IMR-90 (cell line): ENCODE measurements around the gene FANCE. TPM values are rescaled to one million over a fixed set of nuclear protein-coding genes. Genes with fewer than 3 reads are reported as not detected.

Source experiments
- ATAC-seq: fragments of 200-7000 bp; cut with Tn5 transposase; 2 replicates; pipeline ENCODE4 v1.9.1; 2020; ENCODE audit warnings: low read depth, mild to moderate bottlenecking, moderate library complexity
- BruUV-seq: library from RNA; stranded (reverse); fragments of 400-500 nt; replicated peaks from 2 replicates; lab custom pipeline; 2021; lab: Mats Ljungman, UMichigan
- CTCF ChIA-PET: fragments of 300-600 bp; formaldehyde crosslinking; extraction: SDS; loops from one replicate; lab custom pipeline; 2021; ENCODE audit warnings: antibody characterized with exemption; lab: Yijun Ruan, JAX
- POLR2A ChIA-PET: fragments of 300-600 bp; sonication (Branson Sonifier 250); formaldehyde crosslinking; loops from one replicate; lab custom pipeline; 2022; ENCODE audit warnings: antibody characterized with exemption; ENCODE audit not compliant: unreplicated experiment; lab: Charles Lee
- DNase-seq: peaks from one replicate; pipeline ENCODE4 v3.0.0; 2013
- H2AFZ ChIP-seq: replicated peaks from 2 replicates; pipeline ENCODE3; 2013; ENCODE audit warnings: low read length, mild to moderate bottlenecking; ENCODE audit not compliant: poor library complexity
- H2AK5ac ChIP-seq: 2 replicates; pipeline ENCODE4 v1.6.1; 2013; ENCODE audit warnings: low read depth, low read length, inconsistent platforms
- H2AK9ac ChIP-seq: replicated peaks from 2 replicates; pipeline ENCODE3; 2013; ENCODE audit warnings: mild to moderate bottlenecking, low read depth, low read length, moderate library complexity; ENCODE audit not compliant: poor library complexity
- H2BK120ac ChIP-seq: 2 replicates; pipeline ENCODE4 v1.6.1; 2013; ENCODE audit warnings: low read depth, low read length, inconsistent platforms
- H2BK15ac ChIP-seq: 3 replicates; pipeline ENCODE4 v1.6.1; 2013; ENCODE audit warnings: low read depth, low read length, inconsistent platforms
- H2BK20ac ChIP-seq: 2 replicates; pipeline ENCODE4 v1.6.1; 2013; ENCODE audit warnings: low read depth, mild to moderate bottlenecking, inconsistent platforms, low read length, moderate library complexity
- H2BK5ac ChIP-seq: 2 replicates; pipeline ENCODE4 v1.6.1; 2013; ENCODE audit warnings: mild to moderate bottlenecking, low read depth, low read length, inconsistent platforms; ENCODE audit not compliant: poor library complexity, severe bottlenecking
- H3K14ac ChIP-seq: replicated peaks from 2 replicates; pipeline ENCODE4 v1.6.1; 2013; ENCODE audit warnings: low read depth, low read length, inconsistent platforms
- H3K18ac ChIP-seq: 2 replicates; pipeline ENCODE4 v1.6.1; 2013; ENCODE audit warnings: low read depth, low read length, control low read depth
- H3K23ac ChIP-seq: 2 replicates; pipeline ENCODE4 v1.6.1; 2013; ENCODE audit warnings: low read depth, low read length, inconsistent platforms
- H3K27ac ChIP-seq: 2 replicates; pipeline ENCODE4 v1.5.1; 2013; ENCODE audit warnings: mild to moderate bottlenecking, control low read depth, low read length; ENCODE audit not compliant: insufficient read depth
- H3K27me3 ChIP-seq: 2 replicates; pipeline ENCODE4 v1.6.1; 2013; ENCODE audit warnings: low read length; ENCODE audit not compliant: control insufficient read depth, insufficient read depth
- H3K36me3 ChIP-seq: 2 replicates; pipeline ENCODE4 v1.6.1; 2013; ENCODE audit warnings: low read length, mixed read lengths; ENCODE audit not compliant: control insufficient read depth, insufficient read depth
- H3K4ac ChIP-seq: 2 replicates; pipeline ENCODE4 v1.6.1; 2013; ENCODE audit warnings: low read depth, low read length, inconsistent platforms
- H3K4me1 ChIP-seq: 2 replicates; pipeline ENCODE4 v1.6.1; 2013; ENCODE audit warnings: low read length, mixed read lengths; ENCODE audit not compliant: control insufficient read depth, insufficient read depth
- H3K4me2 ChIP-seq: 2 replicates; pipeline ENCODE4 v1.6.1; 2013; ENCODE audit warnings: low read depth, mild to moderate bottlenecking, control low read depth, low read length, moderate library complexity
- H3K4me3 ChIP-seq: 2 replicates; pipeline ENCODE4 v1.5.1; 2013; ENCODE audit warnings: low read depth, mild to moderate bottlenecking, control low read depth, low read length, moderate library complexity; ENCODE audit not compliant: insufficient read depth
- H3K56ac ChIP-seq: 2 replicates; pipeline ENCODE4 v1.6.1; 2013; ENCODE audit warnings: low read length, inconsistent platforms; ENCODE audit not compliant: insufficient read depth; ENCODE audit errors: extremely low read depth
- H3K79me1 ChIP-seq, 2 experiments: 2 replicates each; pipeline ENCODE4 v1.6.1; 2013; ENCODE audit warnings: low read length in 2 of 2, inconsistent platforms in 1 of 2, low read depth in 1 of 2
- H3K9ac ChIP-seq: 2 replicates; pipeline ENCODE4 v1.6.1; 2013; ENCODE audit warnings: low read depth, low read length, control low read depth
- H3K9me1 ChIP-seq: 2 replicates; pipeline ENCODE4 v1.6.1; 2013; ENCODE audit warnings: low read length, inconsistent platforms; ENCODE audit not compliant: insufficient read depth
- H3K9me3 ChIP-seq: 2 replicates; pipeline ENCODE4 v1.6.1; 2013; ENCODE audit warnings: low read length; ENCODE audit not compliant: control insufficient read depth, insufficient read depth
- H4K20me1 ChIP-seq: 2 replicates; pipeline ENCODE4 v1.6.1; 2013; ENCODE audit warnings: low read length, inconsistent platforms; ENCODE audit not compliant: insufficient read depth
- H4K5ac ChIP-seq: 2 replicates; pipeline ENCODE4 v1.6.1; 2013; ENCODE audit warnings: mild to moderate bottlenecking, low read depth, low read length, control low read depth
- H4K8ac ChIP-seq, 2 experiments: 2 replicates each; pipeline ENCODE4 v1.6.1; 2013; ENCODE audit warnings: low read depth in 2 of 2, low read length in 2 of 2, control low read depth in 1 of 2, inconsistent platforms in 1 of 2
- H4K91ac ChIP-seq: 2 replicates; pipeline ENCODE4 v1.6.1; 2013; ENCODE audit warnings: low read depth, low read length, inconsistent platforms; ENCODE audit not compliant: insufficient read depth
- BHLHE40 ChIP-seq: fragments of 150-350 bp; IDR thresholded peaks from 2 replicates; pipeline ENCODE4 v1.6.1; 2016; ENCODE audit warnings: mild to moderate bottlenecking, low read depth, low read length
- CEBPB ChIP-seq: IDR thresholded peaks from 2 replicates; pipeline ENCODE4 v1.6.1; 2012; ENCODE audit warnings: low read depth, low read length, improper control_type of control experiment
- CHD1 ChIP-seq: IDR thresholded peaks from 2 replicates; pipeline ENCODE4 v1.6.1; 2012; ENCODE audit warnings: low read depth, low read length, improper control_type of control experiment
- CTCF ChIP-seq: conservative IDR thresholded peaks from 2 replicates; pipeline ENCODE4 v1.5.1; 2012; ENCODE audit warnings: mild to moderate bottlenecking, low read depth, low read length, improper control_type of control experiment
- ELK1 ChIP-seq: fragments of 150-350 bp; IDR thresholded peaks from 2 replicates; pipeline ENCODE4 v1.6.1; 2016; ENCODE audit warnings: low read depth, mild to moderate bottlenecking, low read length, moderate library complexity, borderline replicate concordance
- FOS ChIP-seq: fragments of 150-350 bp; IDR thresholded peaks from 2 replicates; pipeline ENCODE4 v1.6.1; 2016; ENCODE audit warnings: low read depth, low read length
- MAFK ChIP-seq: IDR thresholded peaks from 2 replicates; pipeline ENCODE4 v1.6.1; 2012; ENCODE audit warnings: low read depth, low read length, improper control_type of control experiment
- MAZ ChIP-seq: IDR thresholded peaks from 2 replicates; pipeline ENCODE4 v1.6.1; 2012; ENCODE audit warnings: low read depth, mild to moderate bottlenecking, low read length, improper control_type of control experiment, moderate library complexity, borderline replicate concordance
- MXI1 ChIP-seq: IDR thresholded peaks from 2 replicates; pipeline ENCODE4 v1.6.1; 2012; ENCODE audit warnings: low read depth, mild to moderate bottlenecking, low read length, moderate library complexity, borderline replicate concordance
- NFE2L2 ChIP-seq: fragments of 150-350 bp; IDR thresholded peaks from 2 replicates; pipeline ENCODE4 v1.6.1; 2016; ENCODE audit warnings: low read depth, mild to moderate bottlenecking, low read length
- RAD21 ChIP-seq: IDR thresholded peaks from 2 replicates; pipeline ENCODE4 v1.6.1; 2012; ENCODE audit warnings: low read length, improper control_type of control experiment
- RFX5 ChIP-seq: IDR thresholded peaks from 2 replicates; pipeline ENCODE4 v1.8.0; 2012; ENCODE audit warnings: low read depth, mild to moderate bottlenecking, low read length, moderate library complexity
- SMC3 ChIP-seq: fragments of 150-350 bp; IDR thresholded peaks from 2 replicates; pipeline ENCODE4 v1.6.1; 2016; ENCODE audit warnings: low read depth, mild to moderate bottlenecking, antibody characterized with exemption, low read length, moderate library complexity
- USF2 ChIP-seq: fragments of 150-350 bp; IDR thresholded peaks from 2 replicates; pipeline ENCODE4 v1.6.1; 2017; ENCODE audit warnings: mild to moderate bottlenecking, antibody characterized with exemption, low read length, low read depth
- WGBS, 2 experiments: methylation state at CpG; one replicate each; pipeline versions ENCODE4 v1.1.5 to v1.1.7; 2013; ENCODE audit warnings: missing lambda C conversion rate in 2 of 2; ENCODE audit not compliant: insufficient read length in 1 of 2; ENCODE audit errors: extremely low coverage in 2 of 2; 5-methylcytosine and 5-hydroxymethylcytosine counted together
- dilution Hi-C: fragments of 300-500 bp; cut with HindIII; formaldehyde crosslinking; loops from one replicate; pipeline ENCODE4 v1.14.3; 2018; ENCODE audit warnings: low sequenced_read_pairs; ENCODE audit not compliant: unreplicated experiment
- in situ Hi-C: fragments of 300-500 bp; cut with MboI; formaldehyde crosslinking; loops from 3 replicates; pipeline ENCODE4 v1.14.3; 2019; ENCODE audit warnings: low sequenced_read_pairs, inconsistent platforms, mixed read lengths
- intact Hi-C: fragments of 100-400 bp; cut with micrococcal nuclease; formaldehyde crosslinking; loops from 2 replicates; pipeline ENCODE4 v1.10.0; 2022
- polyA plus RNA-seq, 3 experiments: library from polyadenylated mRNA; depleted of rRNA; stranded (reverse); fragments of >200 nt; gene quantifications; 2 replicates each; pipeline ENCODE4 v1.2.3, GENCODE V29; 2012; ENCODE audit warnings: low replicate concordance in 1 of 3
- total RNA-seq: library from RNA; depleted of rRNA; stranded (reverse); fragments of >200 nt; gene quantifications from 2 replicates; pipeline ENCODE4 v1.2.3, GENCODE V29; 2012

The FANCE gene
- total and polyA plus RNA-seq, 2 of the 4 experiments (the other 2 are of a cell fraction) = 7.1 to 9.1 TPM

GRCh38 chr6:35427435-35427834, 24.7 kb upstream of the FANCE start:
- Histone ChIP-seq H3K79me1 (peaks cover 26 to 44% of the 10 kb centered on the region in 2 experiments), H2AK5ac (peak overlapping the region; percentile 100), H3K4me3 (no peak overlapping the region), H3K4ac (peak overlapping the region; percentile 100), H4K91ac (peak overlapping the region; percentile 100), H2AFZ (peak overlapping the region; percentile 58), H3K9me3 (peaks cover 6% of the 10 kb centered on the region), H3K14ac (peak overlapping the region; percentile 98), H3K4me2 (peak overlapping the region; percentile 32), H4K20me1 (no peaks in the 10 kb centered on the region), H2BK20ac (peak overlapping the region; percentile 99), H4K8ac (peak overlapping the region; percentile 92), H3K27ac (peak overlapping the region; percentile 97), H3K56ac (peak overlapping the region; percentile 91), H2BK15ac (peak overlapping the region; percentile 57; the same call in 2 of the 3 replicates), H2AK9ac (peak overlapping the region; percentile 96), H3K36me3 (peaks cover 27% of the 10 kb centered on the region), H3K23ac (peak overlapping the region; percentile 94), H3K9ac (peak overlapping the region; percentile 63), H4K5ac (peak overlapping the region; percentile 94), H3K9me1 (peaks cover 34% of the 10 kb centered on the region), H3K18ac (peak overlapping the region; percentile 92), H2BK5ac (peak overlapping the region; percentile 100), H3K4me1 (peaks cover 42% of the 10 kb centered on the region), H3K27me3 (no peaks in the 10 kb centered on the region), H2BK120ac (peak overlapping the region; percentile 100)
- ATAC-seq = peak; percentile 1; the same call in 1 of the 2 replicates
- TF ChIP-seq FOS (no peak), USF2 (no peak), CHD1 (no peak), SMC3 (no peak), MAZ (no peak), RFX5 (no peak), BHLHE40 (no peak), RAD21 (no peak), MXI1 (no peak), NFE2L2 (no peak), MAFK (no peak), CEBPB (no peak), CTCF (no peak), ELK1 (no peak)
- in situ Hi-C loops (no loop called here), intact Hi-C loops (no loop called here), dilution Hi-C loops (no loop called here)
- POLR2A ChIA-PET = interaction anchor here (1.1 to 1.4 kb wide), 2 partner anchors 8 to 12 kb away, joined by 4 read pairs; no protein-coding TSS in a partner anchor
- CTCF ChIA-PET = interaction anchor here (0.9 to 2.9 kb wide), 3 partner anchors 8 to 36 kb away, joined by 3 to 8 read pairs (median 4); no protein-coding TSS in a partner anchor
- no TSS peak for BruUV-seq
- no peak for DNase-seq
- WGBS, 2 experiments = no CpG with 5 or more reads among the region's 5 CpGs
